DMS79 (cell line): ENCODE data around the gene CPLX3.

Experiments
- DNase-seq: peaks from one replicate; lab custom pipeline; 2025; lab: John Stamatoyannopoulos, UW

The CPLX3 gene

GRCh38 chr15:74788042-74788682 lies 38.3 kb upstream of the CPLX3 start:
- no peak for DNase-seq

GRCh38 chr15:74788683-74789151 lies 37.7 kb upstream of the CPLX3 start:
- DNase-seq = no peak

- no peak for DNase-seq
Observed at GRCh38 chr15:74789171-74789631, 37.2 kb upstream of the CPLX3 start.

- DNase-seq = no peak
Observed at GRCh38 chr15:74789741-74790079, 36.7 kb upstream of the CPLX3 start.

- no peak for DNase-seq
Observed at GRCh38 chr15:74790080-74790916, 36.1 kb upstream of the CPLX3 start.

GRCh38 chr15:74791007-74791406 lies 35.4 kb upstream of the CPLX3 start:
- no peak for DNase-seq

- no peak for DNase-seq
Observed at GRCh38 chr15:74791667-74792066, 34.8 kb upstream of the CPLX3 start.

- DNase-seq = no peak
Observed at GRCh38 chr15:74792227-74793016, 34.0 kb upstream of the CPLX3 start.

- DNase-seq = no peak
Observed at GRCh38 chr15:74793135-74794028, 33.0 kb upstream of the CPLX3 start.

GRCh38 chr15:74794248-74794969 lies 32.0 kb upstream of the CPLX3 start:
- no peak for DNase-seq

- no peak for DNase-seq
Observed at GRCh38 chr15:74794970-74795349, 31.5 kb upstream of the CPLX3 start.

GRCh38 chr15:74795966-74796625 lies 30.3 kb upstream of the CPLX3 start:
- no peak for DNase-seq

GRCh38 chr15:74798388-74799254 lies 27.8 kb upstream of the CPLX3 start:
- no peak for DNase-seq

GRCh38 chr15:74799255-74799855 lies 27.1 kb upstream of the CPLX3 start:
- no peak for DNase-seq

GRCh38 chr15:74799856-74800558 lies 26.4 kb upstream of the CPLX3 start:
- no peak for DNase-seq

GRCh38 chr15:74800559-74801094 lies 25.8 kb upstream of the CPLX3 start:
- DNase-seq = no peak

GRCh38 chr15:74801311-74801997 lies 25.0 kb upstream of the CPLX3 start:
- no peak for DNase-seq
